ENCODE measurements around the gene KCNH4.

The KCNH4 gene

GRCh38 chr17:42131232-42131631 is 49.7 kb downstream of the KCNH4 start:
- DNase-seq: no peak
- Mint-ChIP-seq H3K4me3 (no peak overlapping the region), H3K4me1 (peaks cover 50 to 73% of the 10 kb centered on the region in 2 donors), H3K27ac (peak overlapping the region; percentile 14), H3K9me3 (no peaks in the 10 kb centered on the region), H3K27me3 (no peaks in the 10 kb centered on the region), H3K36me3 (peaks cover 45 to 58% of the 10 kb centered on the region in 2 donors)
- ATAC-seq (replicated peaks): no peak

GRCh38 chr17:42130310-42130936 is 50.5 kb downstream of the KCNH4 start:
- ATAC-seq (replicated peaks) (no peak), DNase-seq (no peak)
- Mint-ChIP-seq H3K4me1 (peaks cover 42 to 64% of the 10 kb centered on the region in 2 donors), H3K36me3 (peaks cover 49 to 57% of the 10 kb centered on the region in 2 donors), H3K27ac (peak overlapping the region; percentile 79), H3K4me3 (peak overlapping the region in 1 of 2 donors; percentile 14), H3K9me3 (no peaks in the 10 kb centered on the region), H3K27me3 (no peaks in the 10 kb centered on the region)

GRCh38 chr17:42129109-42129837 is 51.7 kb downstream of the KCNH4 start:
- H3K4me1 Mint-ChIP-seq: peaks cover 41 to 57% of the 10 kb centered on the region in 2 donors
- no peaks in the 10 kb centered on the region for H3K27me3 Mint-ChIP-seq
- H3K4me3 Mint-ChIP-seq: no peak overlapping the region
- peaks cover 53 to 69% of the 10 kb centered on the region in 2 donors for H3K36me3 Mint-ChIP-seq
- H3K9me3 Mint-ChIP-seq: no peaks in the 10 kb centered on the region
- peak overlapping the region; percentile 65 for H3K27ac Mint-ChIP-seq
- ATAC-seq (replicated peaks) (no peak), DNase-seq (no peak)

- no peak for DNase-seq
- peak; percentile 20 to 33 for ATAC-seq (replicated peaks)
- Mint-ChIP-seq H3K4me3 (no peak overlapping the region), H3K36me3 (peaks cover 52 to 67% of the 10 kb centered on the region in 2 donors), H3K27me3 (no peaks in the 10 kb centered on the region), H3K4me1 (peaks cover 26 to 40% of the 10 kb centered on the region in 2 donors), H3K27ac (peak overlapping the region; percentile 83), H3K9me3 (no peaks in the 10 kb centered on the region)
Measured at GRCh38 chr17:42127414-42127813, 53.5 kb downstream of the KCNH4 start.

GRCh38 chr17:42126836-42127235 is 54.1 kb downstream of the KCNH4 start:
- DNase-seq (no peak), ATAC-seq (replicated peaks) (peak; percentile 80 to 81)
- Mint-ChIP-seq H3K27ac (peak overlapping the region; percentile 83), H3K9me3 (no peaks in the 10 kb centered on the region), H3K4me1 (peaks cover 23 to 40% of the 10 kb centered on the region in 2 donors), H3K36me3 (peaks cover 54 to 72% of the 10 kb centered on the region in 2 donors), H3K27me3 (no peaks in the 10 kb centered on the region), H3K4me3 (no peak overlapping the region)

GRCh38 chr17:42125565-42125964 is 55.4 kb downstream of the KCNH4 start:
- Mint-ChIP-seq H3K27ac (no peak overlapping the region), H3K27me3 (no peaks in the 10 kb centered on the region), H3K4me1 (peaks cover 20 to 34% of the 10 kb centered on the region in 2 donors), H3K4me3 (no peak overlapping the region), H3K9me3 (no peaks in the 10 kb centered on the region), H3K36me3 (peaks cover 47 to 66% of the 10 kb centered on the region in 2 donors)
- ATAC-seq (replicated peaks) (no peak), DNase-seq (no peak)

GRCh38 chr17:42124256-42124655 is 56.7 kb downstream of the KCNH4 start:
- Mint-ChIP-seq H3K27me3 (no peaks in the 10 kb centered on the region), H3K9me3 (no peaks in the 10 kb centered on the region), H3K36me3 (peaks cover 41 to 59% of the 10 kb centered on the region in 2 donors), H3K27ac (no peak overlapping the region), H3K4me3 (no peak overlapping the region), H3K4me1 (peaks cover 24 to 41% of the 10 kb centered on the region in 2 donors)
- ATAC-seq (replicated peaks): no peak
- no peak for DNase-seq

GRCh38 chr17:42122371-42123303 is 58.3 kb downstream of the KCNH4 start, which contains the start of gene HSPB9:
Gene HSPB9 (plus strand): TSS chr17:42122804. CDS start chr17:42122851, 47 bp downstream.
- H3K4me3 Mint-ChIP-seq: peak within 1 kb of the TSS; percentile 76 to 81
- H3K36me3 Mint-ChIP-seq: peaks cover 39 to 61% of the 10 kb centered on the region in 2 donors

GRCh38 chr17:42120770-42121769 is 59.9 kb downstream of the KCNH4 start, which contains the start of gene KAT2A:
Gene KAT2A (minus strand): TSS chr17:42121367. CDS start chr17:42121304, 63 bp downstream.
- DNase-seq (peak; percentile 60), ATAC-seq (replicated peaks) (peak; percentile 90 to 91)
- no peaks in the 10 kb centered on the region for H3K9me3 Mint-ChIP-seq
- H3K27ac Mint-ChIP-seq: peak within 1 kb of the TSS; percentile 77
- peaks cover 38 to 67% of the 10 kb centered on the region in 2 donors for H3K36me3 Mint-ChIP-seq
- H3K4me3 Mint-ChIP-seq: peak within 1 kb of the TSS; percentile 76 to 81
- peaks cover 31 to 48% of the 10 kb centered on the region in 2 donors for H3K4me1 Mint-ChIP-seq
- H3K27me3 Mint-ChIP-seq: no peaks in the 10 kb centered on the region

More at GRCh38 chr17:42122371-42123303, 58.3 kb downstream of the KCNH4 start, which contains the start of gene HSPB9:
- Mint-ChIP-seq H3K9me3 (no peaks in the 10 kb centered on the region), H3K4me1 (peaks cover 27 to 46% of the 10 kb centered on the region in 2 donors), H3K27ac (peak within 1 kb of the TSS; percentile 77), H3K27me3 (no peaks in the 10 kb centered on the region)
- ATAC-seq (replicated peaks) (no peak), DNase-seq (no peak)

GRCh38 chr17:42120161-42120769 is 60.7 kb downstream of the KCNH4 start:
- peaks cover 39 to 67% of the 10 kb centered on the region in 2 donors for H3K36me3 Mint-ChIP-seq
- peaks cover 37 to 56% of the 10 kb centered on the region in 2 donors for H3K4me1 Mint-ChIP-seq
- ATAC-seq (replicated peaks) (no peak), DNase-seq (no peak)
- H3K4me3 Mint-ChIP-seq: peak overlapping the region; percentile 67 to 76
- no peak overlapping the region for H3K27ac Mint-ChIP-seq
- no peaks in the 10 kb centered on the region for H3K9me3 Mint-ChIP-seq
- no peaks in the 10 kb centered on the region for H3K27me3 Mint-ChIP-seq

GRCh38 chr17:42119301-42119700 is 61.6 kb downstream of the KCNH4 start:
- Mint-ChIP-seq H3K4me3 (peak overlapping the region in 1 of 2 donors; percentile 25), H3K9me3 (no peaks in the 10 kb centered on the region), H3K36me3 (peaks cover 43 to 66% of the 10 kb centered on the region in 2 donors), H3K27ac (no peak overlapping the region), H3K4me1 (peaks cover 36 to 56% of the 10 kb centered on the region in 2 donors), H3K27me3 (no peaks in the 10 kb centered on the region)
- ATAC-seq (replicated peaks) (no peak), DNase-seq (no peak)

- ATAC-seq (replicated peaks): peak; percentile 33 to 40
- H3K9me3 Mint-ChIP-seq: no peaks in the 10 kb centered on the region
- H3K27ac Mint-ChIP-seq: no peak overlapping the region
- peaks cover 36 to 58% of the 10 kb centered on the region in 2 donors for H3K4me1 Mint-ChIP-seq
- no peak for DNase-seq
- H3K4me3 Mint-ChIP-seq: no peak overlapping the region
- H3K36me3 Mint-ChIP-seq: peaks cover 49 to 70% of the 10 kb centered on the region in 2 donors
- H3K27me3 Mint-ChIP-seq: no peaks in the 10 kb centered on the region
Measured at GRCh38 chr17:42118545-42118944, 62.4 kb downstream of the KCNH4 start.

Measured in stimulated activated naive B cell treated with anti-CD40 and anti-IgM and Interleukin-4, amounts not matched to agents 10 μg/mL and 1 μg/mL and 100 μg/mL, for 72 hours (primary cell).